A549 (cell line): ENCODE measurements around the gene ZFAND6. TPM values are rescaled to one million over a fixed set of nuclear protein-coding genes. Genes with fewer than 3 reads are reported as not detected.
A peak's percentile ranks its signal among the peaks of the same experiment; 100 is the strongest.

Experiments
- ATAC-seq, 2 experiments: fragments of 200-7000 bp in 1 of 2; fragments of >200 bp in 1 of 2; cut with Nextera tagmentation in 1 of 2; cut with Tn5 transposase in 1 of 2; 3 replicates each; pipeline versions ENCODE4 v1.8.0 to v1.9.1; 2018 to 2020; ENCODE audit warnings: mild to moderate bottlenecking in 1 of 2, moderate library complexity in 1 of 2
- CTCF ChIA-PET: fragments of 300-600 bp; sonication (Branson Sonifier 250); formaldehyde crosslinking; extraction: SDS; loops from one replicate; lab custom pipeline; 2021; ENCODE audit warnings: antibody characterized with exemption, inconsistent platforms; lab: Yijun Ruan, JAX
- POLR2A ChIA-PET: fragments of 350-600 bp; formaldehyde crosslinking; extraction: SDS; loops from one replicate; lab custom pipeline; 2021; ENCODE audit warnings: antibody characterized with exemption, inconsistent platforms; lab: Yijun Ruan, JAX
- DNase-seq, 2 experiments: peaks; one replicate each; pipeline versions ENCODE4 v3.0.0 to v3.0.0-alpha.2; 2011 to 2016; ENCODE audit warnings: low read depth in 1 of 2, low spot score in 1 of 2
- FAIRE-seq: peaks from 2 replicates; lab custom pipeline; 2011; peaks lifted over from hg19 to GRCh38; lab: Jason Lieb, UNC
- H3K27ac ChIP-seq, 2 experiments: fragments of >200 bp; sonication (Bioruptor Twin); formaldehyde crosslinking; 3 replicates each; pipeline ENCODE4 v1.5.1; 2016 to 2017
- H3K4me1 ChIP-seq: fragments of >200 bp; sonication (Bioruptor Twin); formaldehyde crosslinking; 3 replicates; pipeline ENCODE4 v1.6.1; 2016
- H3K4me2 ChIP-seq: fragments of >200 bp; sonication (Bioruptor Twin); formaldehyde crosslinking; 3 replicates; pipeline ENCODE4 v1.6.1; 2016
- H3K4me3 ChIP-seq: fragments of >200 bp; sonication (Bioruptor Twin); formaldehyde crosslinking; 3 replicates; pipeline ENCODE4 v1.5.1; 2016
- H3K9me3 ChIP-seq: fragments of >200 bp; sonication (Bioruptor Twin); formaldehyde crosslinking; 3 replicates; pipeline ENCODE4 v1.6.1; 2016
- CBX2 ChIP-seq: fragments of 200-600 bp; sonication (generic); IDR thresholded peaks from 2 replicates; pipeline ENCODE4 v1.6.1; 2016; ENCODE audit warnings: low read depth, mild to moderate bottlenecking, borderline replicate concordance
- CHD4 ChIP-seq: fragments of 200-600 bp; sonication (generic); IDR thresholded peaks from 2 replicates; pipeline ENCODE4 v1.6.1; 2016; ENCODE audit warnings: antibody characterized with exemption, mild to moderate bottlenecking, borderline replicate concordance
- CTCF ChIP-seq: fragments of >200 bp; sonication (Bioruptor Twin); formaldehyde crosslinking; IDR thresholded peaks from 3 replicates; pipeline ENCODE4 v1.5.1; 2016
- E2F6 ChIP-seq: IDR thresholded peaks from 2 replicates; pipeline ENCODE4 v1.6.1; 2012; ENCODE audit warnings: low read depth, borderline replicate concordance
- ESRRA ChIP-seq: fragments of 150-350 bp; IDR thresholded peaks from 2 replicates; pipeline ENCODE4 v1.6.1; 2014; ENCODE audit warnings: mild to moderate bottlenecking, low read length, borderline replicate concordance
- FOSB ChIP-seq: fragments of 250-450 bp; sonication (Bioruptor Pico); IDR thresholded peaks from 2 replicates; pipeline ENCODE4 v1.5.0; 2020; ENCODE audit warnings: mild to moderate bottlenecking, moderate library complexity
- HDAC2 ChIP-seq: fragments of 200-600 bp; sonication (generic); IDR thresholded peaks from 2 replicates; pipeline ENCODE4 v1.6.1; 2016
- HEYL ChIP-seq: fragments of 250-450 bp; sonication (Bioruptor Pico); IDR thresholded peaks from 2 replicates; pipeline ENCODE4 v1.8.0; 2021; ENCODE audit warnings: mild to moderate bottlenecking, moderate library complexity
- HOXA7 ChIP-seq: fragments of 250-450 bp; sonication (Bioruptor Pico); IDR thresholded peaks from 2 replicates; pipeline ENCODE4 v1.5.0; 2020; ENCODE audit warnings: mild to moderate bottlenecking, moderate library complexity
- HOXB5 ChIP-seq: fragments of 250-450 bp; sonication (Bioruptor Pico); IDR thresholded peaks from 2 replicates; pipeline ENCODE4 v1.5.0; 2020; ENCODE audit warnings: mild to moderate bottlenecking, moderate library complexity
- KDM5A ChIP-seq: fragments of 200-600 bp; sonication (generic); IDR thresholded peaks from 2 replicates; pipeline ENCODE4 v1.6.1; 2016; ENCODE audit warnings: antibody characterized with exemption, mild to moderate bottlenecking
- MAFK ChIP-seq: fragments of 450-650 bp; IDR thresholded peaks from 2 replicates; pipeline ENCODE4 v1.6.1; 2014; ENCODE audit not compliant: partially characterized antibody
- NPAS2 ChIP-seq: fragments of 250-450 bp; sonication (Bioruptor Pico); IDR thresholded peaks from 2 replicates; pipeline ENCODE4 v1.8.0; 2022; ENCODE audit warnings: mild to moderate bottlenecking, moderate library complexity, borderline replicate concordance
- POLR2A ChIP-seq: IDR thresholded peaks from 2 replicates; pipeline ENCODE4 v1.6.1; 2012; ENCODE audit warnings: mild to moderate bottlenecking, low read length
- POLR2AphosphoS2 ChIP-seq: conservative IDR thresholded peaks from 2 replicates; pipeline ENCODE4 v1.6.1; 2012; ENCODE audit warnings: low read length, improper control_type of control experiment, inconsistent platforms
- RARB ChIP-seq: fragments of 250-450 bp; sonication (Bioruptor Pico); IDR thresholded peaks from 2 replicates; pipeline ENCODE4 v1.8.0; 2021; ENCODE audit warnings: mild to moderate bottlenecking, moderate library complexity
- RFX5 ChIP-seq: fragments of 450-650 bp; IDR thresholded peaks from 2 replicates; pipeline ENCODE4 v1.7.1; 2014; ENCODE audit warnings: antibody characterized with exemption, mild to moderate bottlenecking, moderate library complexity
- RNF2 ChIP-seq: fragments of 200-600 bp; sonication (generic); IDR thresholded peaks from 2 replicates; pipeline ENCODE4 v1.6.1; 2016; ENCODE audit warnings: low read depth, mild to moderate bottlenecking, antibody characterized with exemption, moderate library complexity, borderline replicate concordance
- SMC3 ChIP-seq: fragments of >200 bp; sonication (Bioruptor Twin); formaldehyde crosslinking; IDR thresholded peaks from 3 replicates; pipeline ENCODE4 v1.6.1; 2018; ENCODE audit warnings: inconsistent platforms
- ZFP36 ChIP-seq: fragments of 450-650 bp; IDR thresholded peaks from 2 replicates; pipeline ENCODE4 v1.6.1; 2014; ENCODE audit warnings: borderline replicate concordance; ENCODE audit not compliant: partially characterized antibody
- ZSCAN20 ChIP-seq: fragments of 250-450 bp; sonication (Bioruptor Pico); IDR thresholded peaks from 2 replicates; pipeline ENCODE4 v1.8.0; 2022; ENCODE audit warnings: mild to moderate bottlenecking, moderate library complexity
- WGBS: methylation state at CpG from one replicate; pipeline ENCODE4 v1.1.6; 2017; ENCODE audit errors: missing lambda C conversion rate; 5-methylcytosine and 5-hydroxymethylcytosine counted together
- polyA plus RNA-seq, 4 experiments: library from polyadenylated mRNA; depleted of rRNA in 3 of 4; stranded (reverse); fragments of >200 nt; fragmentation: RNase III in 1 of 4; extraction: RNeasy Plus Mini Kit Qiagen cat#74134 plus additional on column Dnase treatment in 1 of 4; gene quantifications; 2 replicates in 3 of 4; 3 replicates in 1 of 4; pipeline ENCODE4 v1.2.3, GENCODE V29; 2011 to 2017
- TF ChIP-seq, protein P1 (sequence below): fragments of 250-450 bp; sonication (Bioruptor Pico); IDR thresholded peaks from 2 replicates; pipeline ENCODE4 v1.5.0; 2020; ENCODE audit warnings: low read depth, mild to moderate bottlenecking, moderate library complexity
- TF ChIP-seq, protein P2 (sequence below): IDR thresholded peaks from 2 replicates; pipeline ENCODE4 v1.6.1; 2012

ZFAND6 gene
- polyA plus RNA-seq, 2 of the 4 experiments (the other 2 are of a cell fraction), result 152 to 307 TPM

DNA sequence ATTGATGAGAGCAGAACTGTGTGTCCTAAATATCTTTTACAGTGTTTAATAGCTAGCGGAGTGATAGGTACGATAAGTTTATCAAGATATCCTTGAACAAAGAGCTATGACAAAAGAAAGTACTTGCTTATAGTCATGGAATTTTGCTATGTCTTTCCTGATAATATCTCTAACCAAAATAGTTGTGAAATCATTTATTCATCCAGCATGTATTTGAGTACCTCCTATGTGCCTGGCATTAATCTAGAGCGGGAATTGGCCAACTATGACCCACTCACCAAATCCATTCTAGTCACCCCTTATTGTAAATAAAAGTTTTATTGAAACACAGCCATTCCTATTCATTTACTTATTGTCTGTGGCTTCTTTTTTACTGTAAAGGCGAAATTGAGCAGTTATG is 46.6 kb downstream of the ZFAND6 start:
- H3K4me2 ChIP-seq, result peak overlapping the region; percentile 17; the same call in 2 of the 3 replicates
- ChIA-PET CTCF (interaction anchor here (2.7 kb wide), 1 partner anchor 46 kb away, joined by 6 read pairs; no protein-coding TSS in a partner anchor), POLR2A (no interaction called here)
- peaks cover 21% of the 10 kb centered on the region for H3K4me1 ChIP-seq
- WGBS, result 91% methylated on average over 4 of the region's 4 CpGs
- no peak overlapping the region for H3K4me3 ChIP-seq
- FAIRE-seq (peak; percentile 13), DNase-seq (no peak), ATAC-seq (no peak)
- no peaks in the 10 kb centered on the region for H3K9me3 ChIP-seq
- H3K27ac ChIP-seq, result no peak overlapping the region
- no peak for TF ChIP-seq E2F6
- TF ChIP-seq ZSCAN20, result no peak
- TF ChIP-seq HOXB5, result no peak
- no peak for TF ChIP-seq RARB (CRISPR knock-in tag)
- TF ChIP-seq ZFP36, result no peak
- no peak for TF ChIP-seq CBX2
- TF ChIP-seq CTCF, result no peak
- no peak for TF ChIP-seq HEYL (CRISPR knock-in tag)
- TF ChIP-seq, protein P1, sequence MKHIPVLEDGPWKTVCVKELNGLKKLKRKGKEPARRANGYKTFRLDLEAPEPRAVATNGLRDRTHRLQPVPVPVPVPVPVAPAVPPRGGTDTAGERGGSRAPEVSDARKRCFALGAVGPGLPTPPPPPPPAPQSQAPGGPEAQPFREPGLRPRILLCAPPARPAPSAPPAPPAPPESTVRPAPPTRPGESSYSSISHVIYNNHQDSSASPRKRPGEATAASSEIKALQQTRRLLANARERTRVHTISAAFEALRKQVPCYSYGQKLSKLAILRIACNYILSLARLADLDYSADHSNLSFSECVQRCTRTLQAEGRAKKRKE (CRISPR knock-in tag), result no peak

- FAIRE-seq (no peak), ATAC-seq (no peak), DNase-seq (no peak)
- WGBS, result 91% methylated on average over 6 of the region's 6 CpGs
- ChIA-PET CTCF (interaction anchor here (0.6 to 1.1 kb wide), 2 partner anchors 13 to 254 kb away, joined by 3 read pairs; no protein-coding TSS in a partner anchor), POLR2A (no interaction called here)
- Histone ChIP-seq H3K4me2 (no peak overlapping the region), H3K4me3 (no peak overlapping the region), H3K9me3 (no peaks in the 10 kb centered on the region), H3K27ac (no peak overlapping the region), H3K4me1 (peaks cover 29% of the 10 kb centered on the region)
- TF ChIP-seq KDM5A, result no peak
- TF ChIP-seq, protein P2, sequence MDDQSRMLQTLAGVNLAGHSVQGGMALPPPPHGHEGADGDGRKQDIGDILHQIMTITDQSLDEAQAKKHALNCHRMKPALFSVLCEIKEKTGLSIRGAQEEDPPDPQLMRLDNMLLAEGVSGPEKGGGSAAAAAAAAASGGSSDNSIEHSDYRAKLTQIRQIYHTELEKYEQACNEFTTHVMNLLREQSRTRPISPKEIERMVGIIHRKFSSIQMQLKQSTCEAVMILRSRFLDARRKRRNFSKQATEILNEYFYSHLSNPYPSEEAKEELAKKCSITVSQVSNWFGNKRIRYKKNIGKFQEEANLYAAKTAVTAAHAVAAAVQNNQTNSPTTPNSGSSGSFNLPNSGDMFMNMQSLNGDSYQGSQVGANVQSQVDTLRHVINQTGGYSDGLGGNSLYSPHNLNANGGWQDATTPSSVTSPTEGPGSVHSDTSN, result no peak
- TF ChIP-seq MAFK, result no peak
- no peak for TF ChIP-seq NPAS2 (CRISPR knock-in tag)
- TF ChIP-seq HOXA7, result no peak
- no peak for TF ChIP-seq FOSB (CRISPR knock-in tag)
- no peak for TF ChIP-seq SMC3
- TF ChIP-seq RNF2, result no peak
- TF ChIP-seq RFX5, result no peak
- no peak for TF ChIP-seq POLR2AphosphoS2
Measured at GRCh38 chr15:80107204-80107603, 47.7 kb downstream of the ZFAND6 start.

DNA sequence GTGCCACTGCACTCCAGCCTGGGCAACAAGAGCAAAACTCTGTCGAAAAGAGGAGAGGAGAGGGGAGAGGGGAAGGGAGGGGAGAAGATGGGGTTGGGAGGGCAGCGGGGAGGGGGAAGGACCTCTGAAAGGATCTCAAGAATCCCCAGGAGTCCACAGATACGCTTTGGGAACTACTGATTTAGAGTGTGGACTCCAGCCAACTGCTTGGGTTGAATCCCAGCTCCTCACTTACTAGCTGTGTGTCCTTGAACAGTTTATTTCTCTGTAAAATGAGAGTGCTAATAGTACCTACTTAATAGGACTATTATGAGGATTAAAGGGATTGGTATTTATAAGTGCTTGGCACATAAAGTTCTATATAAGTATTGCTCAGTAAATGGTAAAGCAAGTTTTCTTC is 48.3 kb downstream of the ZFAND6 start:
- POLR2A ChIA-PET, result no interaction called here
- DNase-seq (no peak), ATAC-seq (no peak), FAIRE-seq (no peak)
- no peak overlapping the region for H3K4me3 ChIP-seq
- H3K9me3 ChIP-seq, result no peaks in the 10 kb centered on the region
- 90% methylated on average over 2 of the region's 3 CpGs for whole genome bisulfite sequencing
- CTCF ChIA-PET, result interaction anchor here (0.6 to 1.1 kb wide), 2 partner anchors 13 to 254 kb away, joined by 3 read pairs; no protein-coding TSS in a partner anchor
- no peak overlapping the region for H3K27ac ChIP-seq
- peaks cover 29% of the 10 kb centered on the region for H3K4me1 ChIP-seq
- no peak for TF ChIP-seq HOXB5
- no peak for TF ChIP-seq CTCF
- no peak for TF ChIP-seq ESRRA
- TF ChIP-seq RNF2, result no peak
- TF ChIP-seq, protein P2, result no peak
- TF ChIP-seq HDAC2, result no peak
- no peak for TF ChIP-seq POLR2A
- no peak for TF ChIP-seq CHD4
- no peak overlapping the region for H3K4me2 ChIP-seq
